Fibroblast of lung (primary cell): ENCODE data around the gene KIF16B.

Experiments used
- CTCF ChIP-seq, 2 donors: IDR thresholded peaks in 1 of 2; conservative IDR thresholded peaks in 1 of 2; 1 replicate in 1 of 2; 2 replicates in 1 of 2; pipeline ENCODE4 v1.5.1; 2011 to 2012; ENCODE audit warnings: low read length in 2 of 2, control low read depth in 1 of 2, inconsistent platforms in 1 of 2, low read depth in 1 of 2, mild to moderate bottlenecking in 1 of 2
- EZH2 ChIP-seq: IDR thresholded peaks from 2 replicates; pipeline ENCODE4 v1.5.1; 2012; ENCODE audit warnings: low read length, control low read depth, mild to moderate bottlenecking; ENCODE audit errors: missing control alignments

GRCh38 chr20:16399801-16400200, 173.4 kb downstream of the KIF16B start:
- TF ChIP-seq CTCF (conservative IDR thresholded peaks at IDR 0.05 in 1 of 2, IDR thresholded peaks at IDR 0.05 in 1 of 2; ENCODE audit: low read depth in 1 of 2, low read length in 2 of 2) (no peak), EZH2 (no peak)
